K562 (cell line): ENCODE measurements around the gene LRRC41. TPM values are rescaled to one million over a fixed set of nuclear protein-coding genes. Genes with fewer than 3 reads are reported as not detected.

Experiments
- EGR1 ChIP-seq: fragments of 450-650 bp; conservative IDR thresholded peaks from 2 replicates; pipeline ENCODE4 v1.6.1; 2017; ENCODE audit warnings: mild to moderate bottlenecking
- EP300 ChIP-seq: IDR thresholded peaks from 2 replicates; pipeline ENCODE4 v1.6.1; 2012; ENCODE audit warnings: low read length, improper control_type of control experiment
- HDAC1 ChIP-seq, 2 experiments: fragments of 450-650 bp; IDR thresholded peaks; 2 replicates each; pipeline ENCODE4 v1.6.1; 2016 to 2017; ENCODE audit warnings: inconsistent platforms in 1 of 2, mild to moderate bottlenecking in 1 of 2, moderate library complexity in 1 of 2
- HIVEP1 ChIP-seq: fragments of 250-450 bp; sonication (Bioruptor Pico); IDR thresholded peaks from 2 replicates; pipeline ENCODE4 v1.4.0; 2020; ENCODE audit warnings: mild to moderate bottlenecking
- SMARCE1 ChIP-seq: fragments of 450-650 bp; IDR thresholded peaks from 2 replicates; pipeline ENCODE4 v1.7.1; 2016; ENCODE audit warnings: mild to moderate bottlenecking
- TEAD1 ChIP-seq, 2 experiments: fragments of 450-650 bp in 1 of 2; sonication (generic) in 1 of 2; formaldehyde crosslinking; IDR thresholded peaks; 2 replicates each; pipeline versions ENCODE4 v1.4.0 to v1.8.0; 2020 to 2022; ENCODE audit warnings: mild to moderate bottlenecking in 2 of 2, missing genetic modification reagents in 1 of 2
- TEAD4 ChIP-seq, 2 experiments: sonication (generic) in 1 of 2; formaldehyde crosslinking in 1 of 2; IDR thresholded peaks; 2 replicates each; pipeline versions ENCODE4 v1.6.1 to v1.8.0; 2012 to 2022; ENCODE audit warnings: borderline replicate concordance in 1 of 2, inconsistent platforms in 1 of 2, low read length in 1 of 2, mild to moderate bottlenecking in 1 of 2, missing genetic modification reagents in 1 of 2
- THAP12 ChIP-seq: fragments of 250-450 bp; sonication (Bioruptor Pico); IDR thresholded peaks from 2 replicates; pipeline ENCODE4 v1.9.0; 2021; ENCODE audit warnings: mild to moderate bottlenecking, inconsistent platforms
- THRB ChIP-seq: fragments of 450-650 bp; formaldehyde crosslinking; conservative IDR thresholded peaks from 2 replicates; pipeline ENCODE4 v1.4.0; 2022; ENCODE audit warnings: mild to moderate bottlenecking, missing genetic modification characterization
- ZNF830 ChIP-seq: fragments of 250-450 bp; sonication (Bioruptor Pico); IDR thresholded peaks from 2 replicates; pipeline ENCODE4 v1.5.0; 2021; ENCODE audit warnings: mild to moderate bottlenecking
- polyA plus RNA-seq, 8 experiments: library from polyadenylated mRNA; depleted of rRNA in 4 of 8; stranded (reverse) in 5 of 8; unstranded in 3 of 8; fragments of >200 nt; fragmentation: Nextera tagmentation in 2 of 8; fragmentation: Illumina TruSeq in 1 of 8; extraction: Ambion mirVana in 2 of 8; extraction: Trizol in 1 of 8; gene quantifications; 2 replicates each; pipeline versions ENCODE4 v1.2.1 to v1.2.3, GENCODE V29; 2011 to 2014; ENCODE audit warnings: inconsistent platforms in 1 of 8, missing spikeins in 1 of 8
- total RNA-seq, 7 experiments: library from RNA; depleted of rRNA in 6 of 7; stranded (reverse); fragments of >200 nt in 6 of 7; fragmentation: Illumina TruSeq in 2 of 7; extraction: Trizol in 2 of 7; gene quantifications; 2 replicates each; pipeline versions ENCODE4 v1.2.1 to v1.2.3, GENCODE V29; 2011 to 2021; ENCODE audit warnings: low replicate concordance in 1 of 7
- TF ChIP-seq, protein P1 (sequence below), 2 experiments: fragments of 450-650 bp; IDR thresholded peaks; 2 replicates each; pipeline ENCODE4 v1.6.1; 2016; ENCODE audit warnings: mild to moderate bottlenecking in 2 of 2, borderline replicate concordance in 1 of 2, low read depth in 1 of 2, moderate library complexity in 1 of 2
- TF ChIP-seq, protein P2 (sequence below), 2 experiments: fragments of 450-650 bp; conservative IDR thresholded peaks; 2 replicates each; pipeline ENCODE4 v1.6.1; 2017; ENCODE audit warnings: mild to moderate bottlenecking in 2 of 2, moderate library complexity in 2 of 2

LRRC41 gene
- total and polyA plus RNA-seq, 9 of the 15 experiments (the other 6 are each of a cell fraction or from before 2014, with no cell fraction given), result 10.5 to 64.7 (median 44.2) TPM

DNA sequence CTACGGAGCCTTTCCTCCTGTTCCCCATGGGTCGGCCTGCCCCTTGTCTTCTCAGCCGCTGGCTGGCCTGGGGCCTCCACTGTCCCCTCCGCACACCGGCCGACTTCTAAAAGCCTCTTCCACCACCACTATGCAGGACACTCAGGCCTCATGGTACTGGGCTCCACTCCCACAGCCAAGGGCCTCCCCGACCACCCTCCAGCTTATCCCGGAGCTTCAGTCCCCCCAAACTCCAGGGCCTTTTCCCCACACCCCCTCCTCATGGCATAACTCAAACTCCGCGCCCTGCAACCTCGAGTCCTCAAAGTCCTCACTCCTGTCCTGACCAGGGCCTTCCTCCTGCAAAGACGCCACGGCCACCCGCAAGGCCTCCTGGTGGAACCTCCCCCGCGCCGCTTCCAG is 2.0 kb downstream of the LRRC41 start (continued):
- TF ChIP-seq TEAD4 (IDR thresholded peaks at IDR 0.05; ENCODE audit: low read length), result no peak
- 0 out of 2 replicates have a peak, but pooled peaks have one; percentile 44 for TF ChIP-seq TEAD4 (CRISPR knock-in tag; IDR thresholded peaks at IDR 0.05; ENCODE audit: borderline replicate concordance)
- peak; percentile 24; the same call in 1 of the 2 replicates for TF ChIP-seq SMARCE1
- TF ChIP-seq EGR1, result peak; percentile 62; the same call in 1 of the 2 replicates
- TF ChIP-seq THRB, result peak; percentile 3; the same call in 1 of the 2 replicates
- 0 out of 4 replicates have a peak, but pooled peaks of 1 of the 2 experiments have one; percentile 33 for TF ChIP-seq HDAC1 (IDR thresholded peaks at IDR 0.05)
- TF ChIP-seq ZNF830 (CRISPR knock-in tag), result 0 out of 2 replicates have a peak, but pooled peaks have one; percentile 8
- TF ChIP-seq, protein P1, sequence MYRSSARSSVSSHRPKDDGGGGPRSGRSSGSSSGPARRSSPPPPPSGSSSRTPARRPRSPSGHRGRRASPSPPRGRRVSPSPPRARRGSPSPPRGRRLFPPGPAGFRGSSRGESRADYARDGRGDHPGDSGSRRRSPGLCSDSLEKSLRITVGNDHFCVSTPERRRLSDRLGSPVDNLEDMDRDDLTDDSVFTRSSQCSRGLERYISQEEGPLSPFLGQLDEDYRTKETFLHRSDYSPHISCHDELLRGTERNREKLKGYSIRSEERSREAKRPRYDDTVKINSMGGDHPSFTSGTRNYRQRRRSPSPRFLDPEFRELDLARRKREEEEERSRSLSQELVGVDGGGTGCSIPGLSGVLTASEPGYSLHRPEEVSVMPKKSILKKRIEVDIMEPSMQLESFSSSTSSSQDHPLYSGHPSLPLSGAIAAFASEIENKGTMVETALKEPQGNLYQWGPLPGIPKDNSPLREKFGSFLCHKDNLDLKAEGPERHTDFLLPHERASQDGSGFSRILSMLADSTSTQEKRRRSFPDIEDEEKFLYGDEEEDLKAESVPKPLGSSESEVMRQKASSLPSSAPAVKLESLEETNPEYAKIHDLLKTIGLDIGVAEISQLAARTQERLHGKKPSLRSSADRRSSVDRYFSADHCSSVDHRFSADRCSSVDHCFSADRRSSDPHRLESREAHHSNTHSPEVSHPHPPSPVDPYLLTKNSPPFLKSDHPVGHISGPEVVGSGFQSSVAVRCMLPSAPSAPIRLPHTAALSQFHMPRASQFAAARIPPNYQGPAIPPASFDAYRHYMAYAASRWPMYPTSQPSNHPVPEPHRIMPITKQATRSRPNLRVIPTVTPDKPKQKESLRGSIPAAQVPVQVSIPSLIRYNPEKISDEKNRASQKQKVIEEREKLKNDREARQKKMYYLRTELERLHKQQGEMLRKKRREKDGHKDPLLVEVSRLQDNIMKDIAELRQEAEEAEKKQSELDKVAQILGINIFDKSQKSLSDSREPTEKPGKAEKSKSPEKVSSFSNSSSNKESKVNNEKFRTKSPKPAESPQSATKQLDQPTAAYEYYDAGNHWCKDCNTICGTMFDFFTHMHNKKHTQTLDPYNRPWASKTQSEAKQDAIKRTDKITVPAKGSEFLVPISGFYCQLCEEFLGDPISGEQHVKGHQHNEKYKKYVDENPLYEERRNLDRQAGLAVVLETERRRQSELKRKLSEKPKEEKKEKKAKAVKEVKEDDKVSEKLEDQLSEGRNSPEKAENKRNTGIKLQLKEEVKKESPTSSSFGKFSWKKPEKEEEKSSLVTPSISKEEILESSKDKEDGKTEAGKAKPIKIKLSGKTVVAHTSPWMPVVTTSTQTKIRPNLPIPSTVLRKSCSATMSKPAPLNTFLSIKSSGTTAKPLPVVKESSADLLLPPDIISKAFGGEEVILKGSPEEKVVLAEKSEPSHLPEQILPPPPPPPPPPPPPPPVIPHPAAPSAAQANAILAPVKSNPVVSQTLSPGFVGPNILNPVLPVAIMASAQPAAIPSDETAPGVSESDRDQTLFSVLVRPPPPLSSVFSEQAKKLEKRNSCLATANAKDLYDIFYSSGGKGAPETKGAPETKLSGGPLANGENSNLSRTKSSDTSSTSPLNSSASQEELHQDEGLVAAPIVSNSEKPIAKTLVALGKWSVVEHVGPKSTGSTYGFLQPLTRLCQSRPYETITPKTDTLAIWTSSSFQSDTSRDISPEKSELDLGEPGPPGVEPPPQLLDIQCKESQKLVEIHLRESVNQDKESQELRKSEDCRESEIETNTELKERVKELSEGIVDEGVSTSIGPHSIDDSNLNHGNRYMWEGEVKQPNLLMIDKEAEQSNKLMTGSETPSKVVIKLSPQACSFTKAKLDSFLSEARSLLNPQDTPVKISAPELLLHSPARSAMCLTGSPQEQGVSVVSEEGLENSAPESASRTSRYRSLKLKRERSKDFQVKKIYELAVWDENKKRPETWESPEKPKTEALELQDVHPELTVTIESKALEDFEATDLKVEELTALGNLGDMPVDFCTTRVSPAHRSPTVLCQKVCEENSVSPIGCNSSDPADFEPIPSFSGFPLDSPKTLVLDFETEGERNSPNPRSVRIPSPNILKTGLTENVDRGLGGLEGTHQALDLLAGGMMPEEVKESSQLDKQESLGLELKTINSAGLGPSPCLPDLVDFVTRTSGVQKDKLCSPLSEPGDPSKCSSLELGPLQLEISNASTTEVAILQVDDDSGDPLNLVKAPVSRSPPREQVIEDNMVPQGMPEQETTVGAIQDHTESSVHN (IDR thresholded peaks at IDR 0.05; ENCODE audit: borderline replicate concordance in 1 of 2, low read depth in 1 of 2), result 0 out of 4 replicates have a peak, but pooled peaks of 1 of the 2 experiments have one; percentile 38
- TF ChIP-seq, protein P2, sequence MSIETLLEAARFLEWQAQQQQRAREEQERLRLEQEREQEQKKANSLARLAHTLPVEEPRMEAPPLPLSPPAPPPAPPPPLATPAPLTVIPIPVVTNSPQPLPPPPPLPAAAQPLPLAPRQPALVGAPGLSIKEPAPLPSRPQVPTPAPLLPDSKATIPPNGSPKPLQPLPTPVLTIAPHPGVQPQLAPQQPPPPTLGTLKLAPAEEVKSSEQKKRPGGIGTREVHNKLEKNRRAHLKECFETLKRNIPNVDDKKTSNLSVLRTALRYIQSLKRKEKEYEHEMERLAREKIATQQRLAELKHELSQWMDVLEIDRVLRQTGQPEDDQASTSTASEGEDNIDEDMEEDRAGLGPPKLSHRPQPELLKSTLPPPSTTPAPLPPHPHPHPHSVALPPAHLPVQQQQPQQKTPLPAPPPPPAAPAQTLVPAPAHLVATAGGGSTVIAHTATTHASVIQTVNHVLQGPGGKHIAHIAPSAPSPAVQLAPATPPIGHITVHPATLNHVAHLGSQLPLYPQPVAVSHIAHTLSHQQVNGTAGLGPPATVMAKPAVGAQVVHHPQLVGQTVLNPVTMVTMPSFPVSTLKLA (conservative IDR thresholded peaks at IDR 0.05), result no peak
- TF ChIP-seq EP300, result 0 out of 2 replicates have a peak, but pooled peaks have one; percentile 14
- peak; percentile 31; the same call in 1 of the 2 replicates for TF ChIP-seq HIVEP1 (CRISPR knock-in tag)
- peak; percentile 4; the same call in 1 of the 2 replicates for TF ChIP-seq THAP12 (CRISPR knock-in tag)
- peak in 1 of 2 experiments; percentile 73; a peak in 1 of 4 replicates for TF ChIP-seq TEAD1 (CRISPR knock-in tag; IDR thresholded peaks at IDR 0.05)
